Activated naive CD8-positive, alpha-beta T cell treated with anti-CD3 and anti-CD28 coated beads, Interleukin-2, amount 50 U/mL, for 24 hours (primary cell): ENCODE results near the gene LTB4R.
"Not testable (repeated sequence)": the region's sequence is repeated elsewhere in the genome, so short reads cannot be mapped to it uniquely, and the experiment has no call there.

Source experiments
- ATAC-seq: fragments of 150-1000 bp; cut with Tn5 transposase; one replicate; pipeline ENCODE4 v1.10.0; 2021
- DNase-seq: peaks from one replicate; pipeline ENCODE4 v3.0.0; 2021
- H3K27ac Mint-ChIP-seq: one replicate; pipeline ENCODE4 v1.8.0; 2021; ENCODE audit warnings: mild to moderate bottlenecking, mixed read lengths
- H3K27me3 Mint-ChIP-seq: one replicate; pipeline ENCODE4 v1.8.0; 2021; ENCODE audit warnings: mixed read lengths
- H3K36me3 Mint-ChIP-seq: one replicate; pipeline ENCODE4 v1.8.0; 2021; ENCODE audit warnings: low read depth, mixed read lengths
- H3K4me1 Mint-ChIP-seq: one replicate; pipeline ENCODE4 v1.8.0; 2021; ENCODE audit warnings: mixed read lengths
- H3K4me3 Mint-ChIP-seq: one replicate; pipeline ENCODE4 v1.8.0; 2021; ENCODE audit warnings: mild to moderate bottlenecking, moderate library complexity, mixed read lengths
- H3K9me3 Mint-ChIP-seq: one replicate; pipeline ENCODE4 v1.8.0; 2021; ENCODE audit warnings: mixed read lengths

The LTB4R gene

GRCh38 chr14:24316597-24316950 is 5.3 kb downstream of the LTB4R start:
- no peaks in the 10 kb centered on the region for H3K27me3 Mint-ChIP-seq
- DNase-seq: no peak
- no peak overlapping the region for H3K4me3 Mint-ChIP-seq
- ATAC-seq: no peak
- peaks cover 58% of the 10 kb centered on the region for H3K4me1 Mint-ChIP-seq
- no peak overlapping the region for H3K27ac Mint-ChIP-seq
- H3K9me3 Mint-ChIP-seq: no peaks in the 10 kb centered on the region
- peaks cover 22% of the 10 kb centered on the region for H3K36me3 Mint-ChIP-seq

DNA sequence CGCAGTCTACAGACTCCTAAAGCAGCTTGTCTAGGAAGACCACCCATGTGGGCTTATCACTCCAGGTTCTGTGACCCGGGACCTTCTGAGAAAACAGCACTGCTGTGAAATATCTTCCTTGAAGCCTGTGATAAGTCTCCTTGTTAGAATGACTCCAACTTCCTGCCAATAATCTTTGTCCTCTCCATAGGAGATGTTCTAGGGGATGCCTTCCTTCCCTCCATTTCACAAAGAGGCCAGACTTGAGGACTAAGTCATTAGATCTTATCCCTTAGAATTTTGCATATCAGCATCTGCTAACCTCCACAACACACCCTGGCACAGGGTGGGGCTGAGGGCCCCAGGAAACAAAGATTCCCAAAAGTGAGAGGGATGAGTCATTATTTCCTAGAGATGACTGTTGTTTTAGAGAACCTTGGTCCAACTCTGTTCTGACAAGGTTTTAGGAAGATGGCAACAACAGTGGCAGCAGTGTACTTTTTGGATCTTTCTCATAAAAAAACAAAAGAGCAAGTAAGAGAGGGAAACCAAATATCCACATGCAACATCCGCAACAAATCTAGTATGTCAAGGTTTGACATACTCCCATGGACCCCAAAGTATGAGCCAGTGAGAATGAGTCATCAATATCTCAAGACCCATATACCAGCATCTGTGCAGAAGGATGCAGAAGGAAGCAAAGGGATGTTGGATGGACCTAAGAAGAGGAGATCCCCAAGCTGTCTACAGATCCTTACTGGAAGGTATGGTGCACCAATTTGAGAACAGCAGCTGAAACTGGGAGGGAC is 6.0 kb downstream of the LTB4R start:
- no peaks in the 10 kb centered on the region for H3K27me3 Mint-ChIP-seq
- H3K36me3 Mint-ChIP-seq: peaks cover 19% of the 10 kb centered on the region
- no peak overlapping the region for H3K27ac Mint-ChIP-seq
- H3K4me3 Mint-ChIP-seq: no peak overlapping the region
- ATAC-seq: peak; percentile 42
- no peaks in the 10 kb centered on the region for H3K9me3 Mint-ChIP-seq
- peaks cover 50% of the 10 kb centered on the region for H3K4me1 Mint-ChIP-seq
- no peak for DNase-seq

GRCh38 chr14:24321212-24321975 is 10.1 kb downstream of the LTB4R start:
- DNase-seq (no peak), ATAC-seq (no peak)
- no peaks in the 10 kb centered on the region for H3K27me3 Mint-ChIP-seq
- peaks cover 16% of the 10 kb centered on the region for H3K4me1 Mint-ChIP-seq
- no peak overlapping the region for H3K27ac Mint-ChIP-seq
- peaks cover 2% of the 10 kb centered on the region for H3K36me3 Mint-ChIP-seq
- H3K4me3 Mint-ChIP-seq: no peak overlapping the region
- no peaks in the 10 kb centered on the region for H3K9me3 Mint-ChIP-seq

- Mint-ChIP-seq H3K4me3 (no peak overlapping the region), H3K4me1 (peaks cover 10% of the 10 kb centered on the region), H3K36me3 (no peaks in the 10 kb centered on the region), H3K9me3 (no peaks in the 10 kb centered on the region), H3K27ac (no peak overlapping the region), H3K27me3 (no peaks in the 10 kb centered on the region)
- ATAC-seq: no peak
- no peak for DNase-seq
These were observed 11.4 kb downstream of the LTB4R start for GRCh38 chr14:24322672-24323071.

GRCh38 chr14:24323341-24323740 is 12.0 kb downstream of the LTB4R start:
- H3K9me3 Mint-ChIP-seq: no peaks in the 10 kb centered on the region
- no peak overlapping the region for H3K27ac Mint-ChIP-seq

GRCh38 chr14:24324024-24324423 is 12.7 kb downstream of the LTB4R start:
- H3K36me3 Mint-ChIP-seq: no peaks in the 10 kb centered on the region
- H3K4me1 Mint-ChIP-seq: peaks cover 14% of the 10 kb centered on the region
- peaks cover 2% of the 10 kb centered on the region for H3K27me3 Mint-ChIP-seq
- DNase-seq (no peak), ATAC-seq (no peak)
- H3K4me3 Mint-ChIP-seq: no peak overlapping the region
- no peaks in the 10 kb centered on the region for H3K9me3 Mint-ChIP-seq
- H3K27ac Mint-ChIP-seq: no peak overlapping the region

More at GRCh38 chr14:24323341-24323740, 12.0 kb downstream of the LTB4R start:
- DNase-seq: no peak
- Mint-ChIP-seq H3K4me3 (no peak overlapping the region), H3K27me3 (no peaks in the 10 kb centered on the region), H3K36me3 (no peaks in the 10 kb centered on the region), H3K4me1 (peaks cover 7% of the 10 kb centered on the region)
- no peak for ATAC-seq

DNA sequence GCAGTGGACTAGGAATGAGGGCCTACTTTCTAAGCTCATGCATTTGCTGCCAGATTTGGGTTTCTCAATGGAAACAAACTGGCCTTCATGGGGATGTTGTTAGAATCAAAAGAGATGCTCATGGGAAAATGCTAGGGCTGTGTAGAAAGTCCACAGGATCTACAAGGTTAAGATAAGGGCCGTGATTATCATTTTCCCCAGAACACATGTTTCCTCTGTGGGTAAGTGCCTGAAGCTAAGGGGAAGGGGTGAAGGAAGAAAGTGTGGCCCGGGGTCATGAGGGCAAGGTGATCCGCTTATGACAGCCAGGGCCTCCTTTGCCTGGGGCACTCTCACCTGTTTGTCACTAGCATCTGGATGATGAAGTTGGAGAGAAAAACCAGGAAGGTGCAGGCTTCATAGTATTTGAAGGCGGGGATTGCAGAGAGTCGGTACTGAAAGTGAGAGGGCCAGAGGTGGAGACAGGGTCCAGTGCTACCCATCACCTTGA is 13.8 kb downstream of the LTB4R start:
- Mint-ChIP-seq H3K9me3 (no peaks in the 10 kb centered on the region), H3K36me3 (no peaks in the 10 kb centered on the region), H3K27me3 (peaks cover 2% of the 10 kb centered on the region), H3K27ac (no peak overlapping the region), H3K4me1 (peaks cover 24% of the 10 kb centered on the region), H3K4me3 (no peak overlapping the region)
- DNase-seq (no peak), ATAC-seq (no peak)

DNA sequence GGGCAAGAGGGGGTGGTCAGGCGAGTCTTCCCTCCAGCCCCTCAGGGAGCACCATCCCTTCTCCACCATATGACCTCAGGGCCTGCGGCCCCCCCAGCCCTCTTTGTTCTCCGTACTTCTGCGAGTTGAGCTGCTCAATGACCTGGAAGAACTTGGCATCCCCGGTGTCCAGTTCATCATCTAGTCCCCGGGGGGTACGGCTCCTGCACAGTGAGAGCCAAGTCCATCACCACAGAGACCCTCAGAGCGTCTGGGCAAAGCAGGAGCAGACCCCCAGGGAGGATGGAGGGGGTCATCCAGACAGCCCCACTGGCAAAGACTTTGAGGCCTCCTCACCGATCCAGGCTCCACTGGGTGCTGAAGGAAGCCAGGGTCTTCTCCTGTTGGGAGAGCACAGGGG is 14.7 kb downstream of the LTB4R start:
- peaks cover 2% of the 10 kb centered on the region for H3K27me3 Mint-ChIP-seq
- no peaks in the 10 kb centered on the region for H3K9me3 Mint-ChIP-seq
- H3K27ac Mint-ChIP-seq: no peak overlapping the region
- H3K4me3 Mint-ChIP-seq: no peak overlapping the region
- peaks cover 29% of the 10 kb centered on the region for H3K4me1 Mint-ChIP-seq
- DNase-seq: no peak
- no peak for ATAC-seq
- H3K36me3 Mint-ChIP-seq: no peaks in the 10 kb centered on the region

DNA sequence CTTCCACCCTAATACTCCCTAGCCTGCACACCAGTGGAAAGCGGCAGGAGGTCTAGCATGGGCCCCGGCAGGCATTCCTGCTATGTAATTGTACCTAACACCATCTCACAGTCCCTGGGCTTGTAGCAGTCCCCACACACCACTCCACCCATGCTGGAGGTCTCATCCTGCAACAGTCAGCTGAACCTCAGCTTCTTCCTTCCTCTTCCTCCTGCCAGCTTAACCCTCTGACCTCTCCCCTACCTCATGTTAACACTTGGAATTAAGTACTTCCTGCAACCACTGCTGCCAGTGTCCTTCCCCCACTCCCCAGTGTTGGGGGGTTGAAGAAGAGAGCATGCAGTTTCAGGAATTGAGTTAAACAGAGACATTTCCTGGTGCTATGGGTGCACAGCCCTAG is 16.0 kb downstream of the LTB4R start:
- no peak overlapping the region for H3K27ac Mint-ChIP-seq
- ATAC-seq (no peak), DNase-seq (no peak)
- peaks cover 36% of the 10 kb centered on the region for H3K4me1 Mint-ChIP-seq
- peaks cover 6% of the 10 kb centered on the region for H3K27me3 Mint-ChIP-seq
- no peak overlapping the region for H3K4me3 Mint-ChIP-seq
- no peaks in the 10 kb centered on the region for H3K36me3 Mint-ChIP-seq
- H3K9me3 Mint-ChIP-seq: no peaks in the 10 kb centered on the region

GRCh38 chr14:24327914-24328313 is 16.6 kb downstream of the LTB4R start:
- not testable (repeated sequence) for DNase-seq, H3K27me3 Mint-ChIP-seq, H3K36me3 Mint-ChIP-seq, H3K27ac Mint-ChIP-seq, H3K9me3 Mint-ChIP-seq, H3K4me3 Mint-ChIP-seq, ATAC-seq
- peaks cover 41% of the 10 kb centered on the region for H3K4me1 Mint-ChIP-seq

- ATAC-seq: no peak
- no peak for DNase-seq
- H3K4me3 Mint-ChIP-seq: no peak overlapping the region
- H3K36me3 Mint-ChIP-seq: no peaks in the 10 kb centered on the region
- H3K27ac Mint-ChIP-seq: no peak overlapping the region
- H3K27me3 Mint-ChIP-seq: peaks cover 18% of the 10 kb centered on the region
- H3K4me1 Mint-ChIP-seq: peaks cover 50% of the 10 kb centered on the region
- no peaks in the 10 kb centered on the region for H3K9me3 Mint-ChIP-seq
These were observed 17.9 kb downstream of the LTB4R start for GRCh38 chr14:24329073-24329663.

DNA sequence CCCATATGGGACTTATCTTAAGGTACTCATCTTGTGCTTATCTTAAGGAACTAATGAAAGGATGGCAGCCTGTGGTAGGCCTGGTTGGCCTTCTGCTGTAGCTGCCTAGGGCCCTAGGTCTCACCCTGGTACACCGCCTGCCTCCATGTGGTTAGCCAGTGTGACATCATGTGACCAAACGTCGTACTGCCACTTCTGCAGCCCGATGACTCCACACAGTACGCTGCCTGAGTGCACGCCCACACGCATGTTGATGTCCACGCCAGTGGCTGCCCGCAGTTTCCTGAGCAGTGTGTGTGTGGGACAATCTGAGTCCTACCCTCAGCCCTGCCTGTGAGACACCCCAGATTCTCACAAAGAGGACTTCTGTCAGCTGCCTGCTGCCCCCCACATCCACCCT is 18.4 kb downstream of the LTB4R start:
- DNase-seq: peak; percentile 62
- peak overlapping the region; percentile 34 for H3K27ac Mint-ChIP-seq
- H3K27me3 Mint-ChIP-seq: peaks cover 22% of the 10 kb centered on the region
- H3K4me1 Mint-ChIP-seq: peaks cover 54% of the 10 kb centered on the region
- ATAC-seq: peak; percentile 58
- no peak overlapping the region for H3K4me3 Mint-ChIP-seq
- no peaks in the 10 kb centered on the region for H3K9me3 Mint-ChIP-seq
- no peaks in the 10 kb centered on the region for H3K36me3 Mint-ChIP-seq

DNA sequence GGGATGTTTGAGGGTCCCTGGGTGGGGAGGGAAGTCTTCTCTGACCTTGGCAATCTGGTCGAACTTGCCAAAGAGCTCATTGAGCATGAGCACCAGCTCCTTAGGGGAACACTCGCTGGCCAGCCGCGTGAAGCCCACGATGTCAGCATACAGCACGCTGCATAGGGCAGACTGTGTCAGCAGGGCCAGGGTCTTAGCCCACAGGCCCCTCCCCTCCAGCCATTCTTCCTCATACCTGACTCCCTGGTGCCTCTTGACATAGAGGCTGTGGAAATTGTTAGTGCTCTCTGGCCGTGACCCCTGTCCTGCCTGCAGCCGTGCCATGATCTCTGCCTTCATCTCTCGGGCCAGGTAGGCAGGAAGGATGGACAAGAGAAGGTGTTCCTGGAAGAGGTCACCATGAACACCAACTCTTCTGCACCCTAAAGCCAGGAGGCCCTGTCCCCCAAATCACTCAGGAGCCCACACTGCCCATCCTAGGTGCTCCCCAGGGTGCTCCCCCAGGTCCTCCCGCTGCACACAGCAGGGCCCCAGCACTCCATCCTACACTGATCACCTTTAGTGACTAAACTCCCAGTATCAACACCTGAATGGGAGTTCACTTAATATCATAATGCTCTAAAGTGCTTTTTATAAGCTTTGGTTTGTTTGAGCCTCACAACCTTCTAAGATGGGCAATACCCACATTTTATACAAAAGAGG is 19.8 kb downstream of the LTB4R start:
- peaks cover under 1% of the 10 kb centered on the region for H3K36me3 Mint-ChIP-seq
- peaks cover 58% of the 10 kb centered on the region for H3K4me1 Mint-ChIP-seq
- H3K27ac Mint-ChIP-seq: no peak overlapping the region
- no peak overlapping the region for H3K4me3 Mint-ChIP-seq
- no peaks in the 10 kb centered on the region for H3K9me3 Mint-ChIP-seq
- DNase-seq (no peak), ATAC-seq (no peak)
- H3K27me3 Mint-ChIP-seq: peaks cover 28% of the 10 kb centered on the region

DNA sequence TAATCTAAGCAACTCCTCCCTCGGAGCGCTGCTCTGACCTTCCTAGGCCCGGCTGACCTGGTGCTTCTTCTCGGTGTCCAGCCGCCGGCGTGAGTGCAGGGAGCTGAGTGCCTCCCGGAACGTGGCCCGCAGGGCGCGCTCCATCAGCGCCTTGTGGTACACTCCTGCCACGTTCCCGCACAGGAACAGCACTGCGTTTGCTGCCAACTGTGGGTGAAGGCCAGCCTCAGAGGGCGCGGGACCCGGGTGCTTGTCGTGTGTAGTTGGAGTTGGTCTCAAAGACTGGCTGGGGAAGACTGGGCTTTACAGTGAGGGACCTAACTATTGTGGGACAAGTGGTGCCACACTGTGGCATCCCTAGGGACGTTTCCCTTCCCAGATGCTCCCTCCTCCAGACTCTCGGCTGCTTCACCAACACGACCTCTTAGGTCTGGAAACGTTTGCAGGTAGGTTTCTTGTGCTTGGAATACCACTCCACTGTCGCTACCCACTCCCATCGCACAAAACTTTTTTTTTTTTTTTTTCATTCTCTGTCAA is 20.5 kb downstream of the LTB4R start:
- no peak for ATAC-seq
- Mint-ChIP-seq H3K27ac (peak overlapping the region; percentile 63), H3K27me3 (peaks cover 28% of the 10 kb centered on the region), H3K4me3 (peak overlapping the region; percentile 78), H3K36me3 (peaks cover 4% of the 10 kb centered on the region), H3K4me1 (peaks cover 58% of the 10 kb centered on the region), H3K9me3 (no peaks in the 10 kb centered on the region)
- no peak for DNase-seq
